ENCODE data around the gene MTCH2. TPM values are rescaled to one million over a fixed set of nuclear protein-coding genes. Genes with fewer than 3 reads are reported as not detected.

Gene MTCH2
- total RNA-seq, 1 donor from 2014 or later, result 40.5 TPM

GRCh38 chr11:47570651-47571356 is 71.6 kb downstream of the MTCH2 start:
- intact Hi-C loops (cut with DNase I), result no loop called here
- H3K27me3 ChIP-seq, result no peaks in the 10 kb centered on the region
- DNase-seq (ENCODE audit: extremely low spot score in 2 of 2), result no peak
- TF ChIP-seq, protein P1, sequence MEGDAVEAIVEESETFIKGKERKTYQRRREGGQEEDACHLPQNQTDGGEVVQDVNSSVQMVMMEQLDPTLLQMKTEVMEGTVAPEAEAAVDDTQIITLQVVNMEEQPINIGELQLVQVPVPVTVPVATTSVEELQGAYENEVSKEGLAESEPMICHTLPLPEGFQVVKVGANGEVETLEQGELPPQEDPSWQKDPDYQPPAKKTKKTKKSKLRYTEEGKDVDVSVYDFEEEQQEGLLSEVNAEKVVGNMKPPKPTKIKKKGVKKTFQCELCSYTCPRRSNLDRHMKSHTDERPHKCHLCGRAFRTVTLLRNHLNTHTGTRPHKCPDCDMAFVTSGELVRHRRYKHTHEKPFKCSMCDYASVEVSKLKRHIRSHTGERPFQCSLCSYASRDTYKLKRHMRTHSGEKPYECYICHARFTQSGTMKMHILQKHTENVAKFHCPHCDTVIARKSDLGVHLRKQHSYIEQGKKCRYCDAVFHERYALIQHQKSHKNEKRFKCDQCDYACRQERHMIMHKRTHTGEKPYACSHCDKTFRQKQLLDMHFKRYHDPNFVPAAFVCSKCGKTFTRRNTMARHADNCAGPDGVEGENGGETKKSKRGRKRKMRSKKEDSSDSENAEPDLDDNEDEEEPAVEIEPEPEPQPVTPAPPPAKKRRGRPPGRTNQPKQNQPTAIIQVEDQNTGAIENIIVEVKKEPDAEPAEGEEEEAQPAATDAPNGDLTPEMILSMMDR (IDR thresholded peaks at IDR 0.05), result no peak
- TF ChIP-seq POLR2AphosphoS5 (IDR thresholded peaks at IDR 0.05; ENCODE audit: insufficient read depth in 1 of 2, low read depth in 1 of 2), result no peak
- TF ChIP-seq POLR2A (IDR thresholded peaks at IDR 0.05), result no peak
- H3K36me3 ChIP-seq, result peaks cover 0 to 47% of the 10 kb centered on the region in 2 donors
- no peaks in the 10 kb centered on the region for H3K9me3 ChIP-seq
- no peak overlapping the region for H3K27ac ChIP-seq
- H3K4me3 ChIP-seq, result no peak overlapping the region
- peaks cover 23% of the 10 kb centered on the region for H3K4me1 ChIP-seq

GRCh38 chr11:47569646-47570045 is 72.7 kb downstream of the MTCH2 start:
- intact Hi-C loops (cut with DNase I), result no loop called here
- H3K36me3 ChIP-seq, result peaks cover 0 to 35% of the 10 kb centered on the region in 2 donors

More at GRCh38 chr11:47569646-47570045, 72.7 kb downstream of the MTCH2 start:
- no peak overlapping the region for H3K4me3 ChIP-seq
- H3K27ac ChIP-seq, result no peak overlapping the region
- H3K9me3 ChIP-seq, result no peaks in the 10 kb centered on the region
- DNase-seq (ENCODE audit: extremely low spot score in 2 of 2), result no peak
- peaks cover 30% of the 10 kb centered on the region for H3K4me1 ChIP-seq
- TF ChIP-seq POLR2AphosphoS5 (IDR thresholded peaks at IDR 0.05; ENCODE audit: insufficient read depth in 1 of 2, low read depth in 1 of 2), result no peak
- TF ChIP-seq POLR2A (IDR thresholded peaks at IDR 0.05), result no peak
- TF ChIP-seq, protein P1 (IDR thresholded peaks at IDR 0.05), result no peak
- no peaks in the 10 kb centered on the region for H3K27me3 ChIP-seq

Small RNA genes lying within 50 kb of the gene (small RNA-seq; reads per million reads assigned to genes)
- not detected for gene RNU5E-10P

Other genes starting within 250 kb of the MTCH2 start
- 53.5 TPM for gene SLC39A13, start 234.0 kb downstream of the MTCH2 start, total RNA-seq
- 89.6 TPM for gene PSMC3, start 216.1 kb downstream of the MTCH2 start, total RNA-seq
- gene RAPSN, start 193.4 kb downstream of the MTCH2 start, total RNA-seq, result not detected
- 100 TPM for gene CELF1, start 89.4 kb downstream of the MTCH2 start, total RNA-seq
- 68.5 TPM for gene PTPMT1, start 77.0 kb downstream of the MTCH2 start, total RNA-seq
- gene KBTBD4, start 63.6 kb downstream of the MTCH2 start, total RNA-seq, result 14.7 TPM
- gene NDUFS3, start 63.5 kb downstream of the MTCH2 start, total RNA-seq, result 60.4 TPM
- not detected for gene FAM180B, start 55.9 kb downstream of the MTCH2 start, total RNA-seq
- gene C1QTNF4, start 48.1 kb downstream of the MTCH2 start, total RNA-seq, result 3.4 TPM
- gene AGBL2, start 72.8 kb upstream of the MTCH2 start, total RNA-seq, result 2.2 TPM
- gene FNBP4, start 124.8 kb upstream of the MTCH2 start, total RNA-seq, result 163 TPM
- gene NUP160, start 205.8 kb upstream of the MTCH2 start, total RNA-seq, result 40.8 TPM